Skeletal muscle tissue (tissue), 4 donors: Measurements from ENCODE around the gene RCBTB1. TPM values are rescaled to one million over a fixed set of nuclear protein-coding genes. Genes with fewer than 3 reads are reported as not detected.
"Not testable (repeated sequence)": the region's sequence is repeated elsewhere in the genome, so short reads cannot be mapped to it uniquely, and the experiment has no call there.

Experiments used
- H3K27ac ChIP-seq: one replicate; pipeline ENCODE4 v1.7.0; 2013; ENCODE audit warnings: mild to moderate bottlenecking, low read depth, low read length, inconsistent platforms
- H3K27me3 ChIP-seq, 3 donors: one replicate each; pipeline ENCODE4 v1.7.0; 2013; ENCODE audit warnings: low read length in 3 of 3; ENCODE audit not compliant: control insufficient read depth in 3 of 3, insufficient read depth in 3 of 3
- H3K36me3 ChIP-seq, 3 donors: one replicate each; pipeline ENCODE4 v1.7.0; 2013; ENCODE audit warnings: low read length in 3 of 3; ENCODE audit not compliant: control insufficient read depth in 3 of 3, insufficient read depth in 3 of 3
- H3K4me1 ChIP-seq, 3 donors: one replicate each; pipeline ENCODE4 v1.7.0; 2013; ENCODE audit warnings: low read length in 3 of 3, mild to moderate bottlenecking in 3 of 3; ENCODE audit not compliant: control insufficient read depth in 3 of 3, insufficient read depth in 3 of 3
- H3K4me3 ChIP-seq, 3 donors: one replicate each; pipeline ENCODE4 v1.7.0; 2013; ENCODE audit warnings: low read length in 3 of 3
- H3K9ac ChIP-seq, 3 donors: one replicate each; pipeline ENCODE4 v1.7.0; 2013; ENCODE audit warnings: low read length in 3 of 3, mild to moderate bottlenecking in 3 of 3, moderate library complexity in 2 of 3, low read depth in 1 of 3
- H3K9me3 ChIP-seq, 3 donors: one replicate each; pipeline ENCODE4 v1.7.0; 2013; ENCODE audit warnings: low read length in 3 of 3; ENCODE audit not compliant: control insufficient read depth in 3 of 3
- total RNA-seq: library from RNA; depleted of rRNA; stranded (reverse); fragments of >200 nt; gene quantifications from one replicate; pipeline ENCODE4 v1.2.3, GENCODE V29; 2014
- donor health status: Osteomylitis.

RCBTB1 gene
- total RNA-seq, 1 donor from 2014 or later, result 9.4 TPM

- H3K4me3 ChIP-seq, result no peak overlapping the region
- no peak overlapping the region for H3K27ac ChIP-seq
- no peaks in the 10 kb centered on the region for H3K9me3 ChIP-seq
- H3K4me1 ChIP-seq, result peaks cover 0 to 2% (median 0%) of the 10 kb centered on the region in 3 donors
- H3K9ac ChIP-seq, result no peak overlapping the region
- H3K36me3 ChIP-seq, result no peaks in the 10 kb centered on the region
- H3K27me3 ChIP-seq, result no peaks in the 10 kb centered on the region
Measured at GRCh38 chr13:49604570-49604969, 19.2 kb upstream of the RCBTB1 start.

- not testable (repeated sequence) for H3K27me3 ChIP-seq, H3K9me3 ChIP-seq, H3K36me3 ChIP-seq, H3K27ac ChIP-seq, H3K4me1 ChIP-seq, H3K9ac ChIP-seq, H3K4me3 ChIP-seq
Measured at GRCh38 chr13:49602615-49603014, 17.3 kb upstream of the RCBTB1 start.

DNA sequence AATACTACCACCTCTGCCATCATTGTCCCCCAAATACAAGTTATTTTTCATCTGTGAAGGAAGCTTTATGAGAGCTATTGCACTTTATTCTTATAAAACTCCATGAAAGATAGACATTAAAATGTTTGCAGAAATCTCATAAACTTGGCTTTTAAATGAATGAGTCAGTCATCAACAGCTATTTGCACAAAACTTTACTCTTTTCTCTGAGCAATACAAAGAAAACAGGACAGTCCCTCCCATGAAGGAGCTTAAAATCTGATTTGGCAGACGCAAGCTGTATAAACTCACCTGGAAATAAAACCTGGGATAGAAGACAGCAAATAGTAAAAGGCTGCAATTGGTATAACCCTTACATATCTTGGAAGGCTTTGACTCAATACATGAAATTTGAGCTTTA lies 16.6 kb upstream of the RCBTB1 start:
- Histone ChIP-seq H3K36me3 (no peaks in the 10 kb centered on the region), H3K9me3 (no peaks in the 10 kb centered on the region), H3K27ac (no peak overlapping the region), H3K9ac (no peak overlapping the region), H3K4me1 (peaks cover 0 to 2% (median 0%) of the 10 kb centered on the region in 3 donors), H3K4me3 (no peak overlapping the region), H3K27me3 (no peaks in the 10 kb centered on the region)

DNA sequence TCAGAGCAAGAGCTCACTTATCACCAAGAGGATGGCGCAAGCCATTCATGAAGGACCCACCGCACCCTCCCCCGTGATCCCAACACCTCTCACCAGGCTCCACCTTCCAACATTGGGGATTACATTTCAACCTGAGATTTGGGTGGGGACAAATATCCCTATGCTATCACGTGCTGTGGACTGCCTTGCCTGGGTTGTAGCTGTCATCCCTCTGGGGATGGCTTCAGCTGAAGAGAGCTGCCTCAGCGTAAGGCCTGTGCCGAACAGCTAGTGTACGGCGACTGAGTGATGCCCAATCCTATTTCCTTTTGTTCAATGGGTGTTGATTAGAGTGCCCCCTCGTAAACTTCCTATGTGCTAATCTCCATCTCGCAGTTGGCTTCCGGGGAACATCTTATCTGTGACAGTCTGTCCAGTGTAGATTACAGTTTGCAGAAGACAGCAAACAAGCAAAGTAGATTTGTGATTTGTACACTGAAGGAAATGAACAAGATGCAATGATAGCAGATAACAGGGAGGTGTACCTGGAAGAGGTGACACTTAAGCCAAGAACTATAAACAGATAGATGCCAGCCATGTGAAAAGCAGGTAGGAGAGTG lies 11.8 kb upstream of the RCBTB1 start:
- Histone ChIP-seq H3K4me3 (no peak overlapping the region), H3K27ac (no peak overlapping the region), H3K9me3 (no peaks in the 10 kb centered on the region), H3K36me3 (no peaks in the 10 kb centered on the region), H3K9ac (no peak overlapping the region), H3K27me3 (no peaks in the 10 kb centered on the region), H3K4me1 (no peaks in the 10 kb centered on the region)

DNA sequence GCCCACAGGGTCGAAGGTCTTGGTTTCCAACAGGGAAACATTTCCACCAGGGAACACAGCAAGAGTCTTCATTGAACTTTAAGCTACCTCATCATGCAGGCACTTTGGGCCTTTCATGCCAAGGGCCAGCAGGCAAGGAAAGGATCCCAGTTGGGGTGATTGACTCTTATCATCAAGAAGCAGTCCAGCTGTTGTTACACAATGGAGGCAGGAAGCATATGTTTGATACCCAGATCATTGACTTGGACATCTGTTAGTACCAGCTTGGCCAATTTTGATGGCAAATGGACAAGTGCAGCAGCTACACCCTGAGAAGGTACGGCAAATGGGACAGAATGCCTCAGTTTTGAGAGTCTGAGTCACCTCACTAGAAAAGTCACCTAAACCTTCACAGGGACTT lies 10.9 kb upstream of the RCBTB1 start:
- Histone ChIP-seq H3K9me3 (no peaks in the 10 kb centered on the region), H3K36me3 (no peaks in the 10 kb centered on the region), H3K4me1 (no peaks in the 10 kb centered on the region), H3K27me3 (no peaks in the 10 kb centered on the region), H3K9ac (no peak overlapping the region), H3K4me3 (no peak overlapping the region), H3K27ac (no peak overlapping the region)

- H3K4me1 ChIP-seq, result no peaks in the 10 kb centered on the region
- H3K36me3 ChIP-seq, result no peaks in the 10 kb centered on the region
- no peak overlapping the region for H3K27ac ChIP-seq
- no peak overlapping the region for H3K9ac ChIP-seq
- H3K4me3 ChIP-seq, result no peak overlapping the region
- H3K27me3 ChIP-seq, result no peaks in the 10 kb centered on the region
- no peaks in the 10 kb centered on the region for H3K9me3 ChIP-seq
Measured at GRCh38 chr13:49594576-49594975, 9.2 kb upstream of the RCBTB1 start.

GRCh38 chr13:49593876-49594275 lies 8.5 kb upstream of the RCBTB1 start:
- H3K9ac ChIP-seq, H3K4me1 ChIP-seq, H3K9me3 ChIP-seq, H3K36me3 ChIP-seq, H3K27ac ChIP-seq, H3K27me3 ChIP-seq, H3K4me3 ChIP-seq: not testable (repeated sequence)

GRCh38 chr13:49590714-49591113 lies 5.4 kb upstream of the RCBTB1 start:
- not testable (repeated sequence) for H3K4me1 ChIP-seq, H3K27ac ChIP-seq, H3K9me3 ChIP-seq, H3K36me3 ChIP-seq, H3K9ac ChIP-seq, H3K27me3 ChIP-seq, H3K4me3 ChIP-seq

DNA sequence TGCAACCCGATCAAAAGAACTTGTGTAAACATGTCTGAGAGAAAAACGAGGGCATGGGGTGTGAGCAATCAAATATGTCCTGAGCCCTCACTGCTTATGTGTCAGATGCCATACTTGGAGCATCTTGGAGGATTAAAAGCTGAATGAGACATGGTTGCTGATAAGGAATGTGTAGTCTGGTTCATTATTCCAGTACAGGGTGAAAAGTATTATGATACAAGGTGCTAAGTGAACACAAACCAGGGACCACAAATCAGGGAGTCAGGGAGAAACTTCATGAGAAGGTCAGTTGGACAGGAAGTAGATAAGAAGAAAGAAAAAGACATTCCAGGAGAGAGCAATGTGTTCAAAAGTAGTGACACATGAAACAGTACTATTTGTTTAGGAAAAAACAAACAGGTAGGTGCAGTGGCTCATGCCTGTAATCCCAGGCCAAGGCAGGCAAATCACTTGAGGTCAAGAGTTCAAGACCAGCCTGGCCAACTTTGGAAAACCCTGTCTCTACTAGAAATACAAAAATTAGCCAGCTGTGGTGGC lies 2.0 kb upstream of the RCBTB1 start:
- Histone ChIP-seq H3K4me1 (peaks cover 9 to 22% (median 16%) of the 10 kb centered on the region in 3 donors), H3K27ac (no peak overlapping the region), H3K27me3 (no peaks in the 10 kb centered on the region), H3K4me3 (no peak overlapping the region), H3K9me3 (no peaks in the 10 kb centered on the region), H3K9ac (no peak overlapping the region), H3K36me3 (no peaks in the 10 kb centered on the region)

GRCh38 chr13:49586717-49587116 lies 1.4 kb upstream of the RCBTB1 start:
- peaks cover 9 to 22% (median 16%) of the 10 kb centered on the region in 3 donors for H3K4me1 ChIP-seq
- H3K9ac ChIP-seq, result no peak overlapping the region
- H3K9me3 ChIP-seq, result no peaks in the 10 kb centered on the region
- H3K36me3 ChIP-seq, result peaks cover 0 to under 1% (median 0%) of the 10 kb centered on the region in 3 donors
- H3K27ac ChIP-seq, result no peak overlapping the region
- no peaks in the 10 kb centered on the region for H3K27me3 ChIP-seq
- no peak overlapping the region for H3K4me3 ChIP-seq
